Panc1 (cell line): ENCODE data around the gene IPP.

Source experiments
- CTCF ChIP-seq: fragments of 450-650 bp; IDR thresholded peaks from 2 replicates; pipeline ENCODE4 v1.5.1; 2017; ENCODE audit warnings: mild to moderate bottlenecking
- POLR2AphosphoS5 ChIP-seq: IDR thresholded peaks from 2 replicates; pipeline ENCODE4 v1.6.1; 2012; ENCODE audit warnings: mild to moderate bottlenecking, low read depth, low read length, moderate library complexity
- REST ChIP-seq, 2 experiments: IDR thresholded peaks; 2 replicates each; pipeline ENCODE4 v1.6.1; 2011 to 2012; ENCODE audit warnings: low read depth in 2 of 2, control low read depth in 1 of 2, low read length in 1 of 2, mild to moderate bottlenecking in 1 of 2, moderate library complexity in 1 of 2; ENCODE audit not compliant: insufficient read depth in 1 of 2

GRCh38 chr1:45772971-45773370 lies 22.5 kb upstream of the IPP start:
- TF ChIP-seq CTCF: no peak
- TF ChIP-seq POLR2AphosphoS5: no peak
- no peak for TF ChIP-seq REST (IDR thresholded peaks at IDR 0.05; ENCODE audit: insufficient read depth in 1 of 2, low read depth in 2 of 2, low read length in 1 of 2)
